ENCODE measurements around the gene IGSF9B.

Gene IGSF9B

DNA sequence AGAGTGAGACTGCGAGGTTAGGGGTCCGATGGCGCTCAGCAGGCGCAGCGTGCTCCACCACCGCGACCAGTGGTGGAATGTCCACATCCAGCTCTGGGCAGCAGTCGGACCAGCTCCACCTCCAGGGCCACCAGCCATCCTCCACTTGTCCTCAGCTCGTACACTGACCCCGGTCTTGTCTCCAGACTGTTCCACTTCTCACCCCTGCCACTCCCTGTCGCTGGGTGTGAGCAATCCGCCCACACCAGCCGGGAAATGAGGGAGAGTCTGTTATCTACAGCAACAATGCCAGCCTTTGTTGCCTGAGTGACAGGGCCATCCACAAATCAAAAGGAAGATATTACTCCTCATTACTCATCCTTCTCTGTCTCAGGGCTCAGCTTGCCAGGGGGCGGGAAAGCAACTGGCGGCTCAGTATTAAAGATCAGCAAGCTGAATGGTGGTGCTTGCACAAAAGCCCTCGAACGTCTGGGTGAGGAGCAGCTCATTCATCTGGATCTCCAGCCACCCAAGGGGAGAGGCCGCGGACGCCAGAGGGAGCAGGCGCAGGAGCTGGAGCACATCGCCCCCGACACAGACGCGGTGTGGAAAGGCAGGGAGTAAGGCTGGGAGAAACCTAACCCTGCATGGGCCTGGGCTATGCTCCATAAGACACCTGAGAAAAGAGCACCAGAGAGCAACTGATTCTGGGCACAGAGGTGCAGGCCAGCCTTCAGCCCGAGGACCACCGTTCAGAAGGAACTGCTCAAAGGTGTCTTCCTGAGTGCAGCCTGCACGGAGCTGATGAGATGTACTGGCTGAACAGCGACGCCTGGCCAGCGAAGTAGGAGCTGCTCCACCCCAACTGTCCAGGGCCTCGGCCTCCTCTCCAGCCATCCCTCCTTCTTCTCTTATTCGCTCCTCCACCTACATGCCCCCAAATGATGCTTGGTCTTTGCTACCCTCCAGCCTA is 21.9 kb downstream of the IGSF9B start:
- no peak for DNase-seq

DNA sequence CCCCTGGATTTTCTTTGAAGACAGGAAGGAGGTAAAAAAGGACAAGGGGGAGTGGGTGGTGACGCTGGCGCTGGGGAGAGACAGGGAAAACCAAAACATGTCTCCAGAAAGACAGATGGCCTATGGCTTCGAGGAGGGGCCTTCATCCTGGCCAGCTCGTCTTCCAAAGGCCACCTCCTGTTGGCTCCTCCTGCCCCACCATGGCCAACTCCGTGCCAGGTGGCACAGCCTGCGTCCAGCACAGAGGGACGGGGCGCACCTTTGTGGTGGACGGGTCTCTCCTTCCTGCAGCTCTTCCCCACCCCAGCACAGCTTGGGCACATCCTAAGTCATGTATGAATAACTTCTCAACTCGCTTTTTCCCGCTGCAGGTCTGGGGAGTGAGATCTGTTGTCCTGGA is 22.7 kb downstream of the IGSF9B start:
- DNase-seq, result no peak

DNA sequence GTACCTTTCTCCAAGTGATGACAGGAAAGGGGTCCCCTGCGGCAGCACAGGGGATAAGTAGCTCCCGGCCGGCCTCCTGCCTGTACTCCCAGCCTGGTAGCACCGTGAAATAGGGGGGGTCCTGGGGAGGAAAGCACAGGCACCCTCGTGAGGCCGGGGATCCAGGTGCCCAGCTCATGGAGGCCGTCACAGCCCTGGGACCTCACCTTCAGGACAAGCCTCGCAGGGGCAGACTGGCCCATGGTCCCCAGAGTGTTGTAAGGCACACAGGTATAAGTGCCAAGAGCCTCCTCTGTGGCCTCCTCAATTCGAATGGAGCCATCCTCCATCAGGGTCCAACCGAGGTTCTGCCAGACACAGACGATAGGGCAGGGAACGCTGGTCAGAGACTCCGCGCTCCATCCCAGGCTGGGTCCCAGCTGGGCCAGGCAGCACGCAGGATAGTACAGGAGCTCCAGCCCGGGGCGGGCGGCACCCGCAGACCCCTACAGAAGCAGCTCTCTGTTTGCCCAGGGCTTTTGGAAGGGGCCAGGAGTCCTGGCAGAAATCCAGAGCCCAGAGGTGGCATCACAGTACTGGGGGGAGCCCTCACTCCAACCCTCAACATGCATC is 25.2 kb downstream of the IGSF9B start:
- no peak for DNase-seq

- no peak for DNase-seq
These were observed 25.9 kb downstream of the IGSF9B start for GRCh38 chr11:133930767-133931448.

DNA sequence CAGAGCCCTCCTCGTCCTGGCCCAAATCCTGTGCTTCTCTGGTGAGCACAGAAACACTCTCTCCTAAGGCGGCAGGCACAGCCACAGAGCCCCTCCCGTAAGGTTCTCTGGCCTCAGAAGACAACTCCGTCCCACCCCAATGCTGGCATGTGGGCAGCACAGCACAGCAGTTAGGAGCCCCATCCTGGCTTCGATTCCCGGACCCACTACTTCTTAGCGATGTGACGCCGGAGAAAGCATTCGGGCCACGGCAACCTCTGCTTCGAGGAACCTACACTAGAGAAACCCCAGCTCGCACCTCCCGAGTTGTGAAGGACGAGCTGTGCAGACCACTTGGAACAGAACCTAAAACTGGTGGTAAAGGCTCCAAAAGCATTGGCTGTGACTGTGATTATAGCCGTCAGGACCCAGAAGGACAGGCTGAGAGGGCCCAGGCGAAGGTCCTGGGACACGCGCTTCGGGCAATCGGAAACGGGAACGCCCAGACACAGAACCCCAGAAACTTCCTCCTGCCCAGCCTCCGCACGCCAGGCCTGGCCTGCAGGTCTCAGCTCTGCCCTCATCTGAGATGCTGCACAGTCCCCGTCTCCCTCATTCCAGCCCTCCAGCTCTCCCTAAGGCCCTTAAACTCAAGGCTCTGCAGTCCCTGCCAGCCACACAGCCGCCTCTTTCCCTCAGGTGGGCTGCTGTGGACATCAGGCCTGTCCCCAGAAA is 26.6 kb downstream of the IGSF9B start:
- no peak for DNase-seq

GRCh38 chr11:133929401-133930052 is 27.2 kb downstream of the IGSF9B start:
- DNase-seq, result no peak

DNA sequence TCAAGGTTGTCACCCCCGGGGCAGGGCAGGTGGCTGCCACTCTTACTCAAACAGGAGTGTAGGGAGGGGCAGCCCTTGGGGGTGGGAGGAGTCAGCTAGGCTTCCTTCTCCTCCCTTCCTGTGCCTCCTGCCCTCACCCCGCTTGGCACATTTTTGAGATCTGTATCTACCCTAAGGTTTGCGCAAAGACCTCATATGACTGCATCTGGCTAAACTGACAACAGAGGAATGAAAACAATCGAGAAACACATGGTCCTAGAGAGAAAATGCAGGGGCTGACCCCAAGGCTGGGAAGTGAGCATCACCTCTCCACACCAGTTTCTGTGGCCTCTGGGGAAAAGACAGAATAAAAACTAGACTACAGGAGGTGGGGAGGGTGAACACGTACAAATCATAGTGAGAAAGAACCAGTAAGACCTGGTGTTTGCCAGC is 28.1 kb downstream of the IGSF9B start:
- peak; percentile 83 for DNase-seq

- peak; percentile 89 for DNase-seq
These were observed 28.8 kb downstream of the IGSF9B start for GRCh38 chr11:133927690-133928627.

DNA sequence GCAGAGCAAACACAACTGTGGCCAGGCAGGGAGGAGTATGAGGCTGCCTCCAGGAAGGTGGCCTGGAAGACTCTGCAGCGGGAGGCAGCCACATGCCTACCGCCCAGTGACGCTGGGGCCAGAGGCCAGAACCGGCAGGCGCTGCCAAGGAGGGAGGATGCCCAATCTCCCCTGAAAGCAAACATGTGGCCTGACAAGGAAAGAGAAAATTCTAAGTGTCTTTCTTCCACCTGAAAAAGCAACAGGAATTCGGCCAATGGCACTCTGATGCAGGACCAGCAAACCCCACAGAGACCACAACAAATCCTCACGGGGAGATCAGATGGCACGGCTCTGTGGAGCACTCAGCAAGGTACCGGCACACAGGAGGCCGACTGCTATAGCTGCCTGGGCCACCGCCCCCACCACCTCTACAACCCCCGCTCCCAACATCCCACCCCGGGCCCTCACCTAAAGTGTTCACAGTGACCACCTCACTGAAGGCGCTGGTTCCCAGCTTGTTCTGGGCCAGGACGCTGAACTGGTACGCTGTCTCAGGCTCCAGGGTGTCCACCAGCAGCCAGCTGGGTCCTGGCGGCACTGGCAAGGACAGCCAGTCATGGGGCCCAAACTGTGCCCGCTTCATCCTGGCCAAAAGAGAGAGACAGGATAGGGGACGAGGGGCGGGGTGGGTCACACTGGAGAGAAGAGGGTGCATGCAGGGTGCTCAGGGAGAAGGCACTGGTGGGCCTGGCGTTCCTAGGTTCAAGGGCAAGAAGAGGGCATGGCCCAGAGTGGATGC is 30.1 kb downstream of the IGSF9B start:
- no peak for DNase-seq

GRCh38 chr11:133925756-133926155 is 31.0 kb downstream of the IGSF9B start:
- DNase-seq, result no peak

DNA sequence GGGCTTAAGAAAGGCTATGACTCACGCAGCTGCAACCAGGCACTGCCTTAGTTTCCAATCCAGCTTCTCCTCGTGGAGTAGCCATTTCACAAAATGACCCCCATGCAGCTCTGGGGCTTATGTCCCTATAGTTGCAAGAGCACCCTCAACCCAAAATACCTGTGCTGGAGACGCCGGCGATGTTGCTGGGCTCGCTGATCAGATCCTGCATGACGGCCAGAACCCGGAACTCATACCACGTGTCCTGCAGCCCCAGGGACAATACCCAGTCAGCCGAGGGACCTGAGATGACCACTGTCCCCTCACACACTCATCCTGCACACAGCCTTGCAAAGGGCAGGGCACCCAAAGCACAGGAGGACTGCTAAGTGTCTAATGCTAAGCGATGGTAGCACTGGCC is 32.1 kb downstream of the IGSF9B start:
- no peak for DNase-seq

DNA sequence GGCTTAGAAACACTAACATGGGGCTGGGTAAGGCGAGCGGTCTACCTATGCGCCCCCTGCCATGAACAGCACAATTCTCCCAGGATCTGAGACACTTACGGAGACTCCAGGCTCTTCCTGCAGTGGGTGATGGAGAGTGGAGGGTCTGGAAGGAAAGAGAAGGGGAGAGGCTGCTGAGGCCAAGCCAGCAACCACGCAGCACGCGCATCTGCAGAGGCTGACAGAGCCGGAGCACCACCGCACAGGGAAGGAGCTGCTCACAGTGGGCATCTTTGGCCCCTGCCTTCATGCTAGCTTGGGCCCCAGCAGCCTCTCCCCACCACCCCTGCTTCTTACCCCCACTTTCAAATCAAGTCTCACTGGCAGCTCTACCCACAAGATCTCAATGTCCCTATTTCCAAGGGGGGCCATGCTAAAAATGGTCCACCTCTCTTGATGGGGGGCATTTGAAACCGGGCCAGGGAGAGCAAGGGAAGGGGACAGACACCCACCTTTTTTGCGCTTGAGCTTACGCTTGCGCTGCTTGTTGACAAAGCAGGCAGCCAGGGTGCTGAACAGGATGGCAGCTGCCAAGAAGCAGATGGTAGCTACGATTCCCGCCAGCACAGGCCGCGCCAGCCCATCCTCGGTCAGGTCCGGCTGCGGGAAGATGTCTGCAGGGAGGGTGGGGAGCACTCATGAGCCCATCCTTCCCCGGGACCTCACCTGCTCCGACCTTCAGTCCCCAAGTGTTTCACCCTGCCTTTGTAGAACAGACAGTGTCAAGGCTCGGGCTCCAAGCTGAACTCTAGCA is 34.5 kb downstream of the IGSF9B start:
- no peak for DNase-seq

DNA sequence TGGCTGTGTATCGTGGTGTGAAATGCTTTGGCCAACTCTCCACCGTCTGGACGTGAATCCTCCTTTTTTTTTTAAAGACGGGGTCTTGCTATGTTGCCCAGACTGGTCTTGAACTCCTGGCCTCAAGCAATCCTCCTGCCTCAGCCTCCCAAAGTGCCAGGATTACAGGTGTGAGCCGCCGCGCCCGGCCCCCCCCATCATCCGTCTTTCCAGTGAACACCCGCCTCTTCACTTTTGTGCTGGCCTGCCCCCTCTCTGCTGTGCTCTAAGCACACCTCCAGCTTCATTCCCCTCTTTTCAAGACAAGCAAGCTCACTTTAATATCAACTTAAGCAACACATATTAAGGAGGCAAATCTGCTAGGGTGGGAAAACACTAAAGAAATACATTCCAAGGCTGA is 35.3 kb downstream of the IGSF9B start:
- no peak for DNase-seq

- no peak for DNase-seq
These were observed 35.7 kb downstream of the IGSF9B start for GRCh38 chr11:133921026-133921425.

DNA sequence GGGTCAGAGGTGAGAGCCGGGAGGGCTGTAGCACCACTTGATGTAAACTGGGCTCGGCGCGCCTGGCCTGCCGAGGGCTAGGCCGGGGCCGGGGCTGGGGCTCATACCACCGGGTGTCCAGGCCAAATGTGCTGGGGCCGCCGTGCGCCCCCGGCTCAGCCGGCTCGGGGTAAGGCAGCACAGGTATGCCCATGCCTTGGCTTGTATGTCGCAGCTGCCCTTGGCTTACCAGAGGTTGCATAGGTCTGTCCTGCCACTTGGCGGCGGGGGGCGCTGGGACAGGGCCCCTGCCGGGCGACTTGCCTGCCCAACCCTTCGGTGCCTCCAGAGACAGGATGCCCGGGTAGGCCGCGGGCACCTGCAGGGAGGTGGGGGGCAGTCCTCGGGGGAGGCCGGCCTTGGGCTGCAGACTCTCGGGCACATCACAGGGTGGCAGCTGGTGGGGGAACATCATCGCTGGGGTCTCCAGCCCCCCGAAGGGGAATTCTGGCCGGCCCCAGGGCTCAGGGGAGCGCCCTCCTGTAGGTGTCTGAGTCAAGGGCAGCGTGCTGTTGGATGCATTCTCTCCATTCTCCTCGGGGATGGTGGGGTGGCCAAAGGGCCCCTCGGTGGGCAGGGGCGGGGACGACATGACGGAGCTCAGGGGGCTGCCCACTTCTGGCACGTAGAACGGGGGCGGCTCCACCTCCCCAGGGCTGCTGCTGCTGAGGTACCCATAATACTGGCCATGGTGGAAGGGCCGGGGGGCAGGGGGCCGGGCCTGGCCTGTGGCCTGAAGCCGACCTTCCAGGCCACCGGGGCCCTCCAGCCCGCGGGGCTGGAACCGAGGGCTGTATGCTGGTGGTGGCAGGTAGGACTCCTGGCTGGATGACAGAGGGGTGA is 36.4 kb downstream of the IGSF9B start:
- DNase-seq, result no peak

DNA sequence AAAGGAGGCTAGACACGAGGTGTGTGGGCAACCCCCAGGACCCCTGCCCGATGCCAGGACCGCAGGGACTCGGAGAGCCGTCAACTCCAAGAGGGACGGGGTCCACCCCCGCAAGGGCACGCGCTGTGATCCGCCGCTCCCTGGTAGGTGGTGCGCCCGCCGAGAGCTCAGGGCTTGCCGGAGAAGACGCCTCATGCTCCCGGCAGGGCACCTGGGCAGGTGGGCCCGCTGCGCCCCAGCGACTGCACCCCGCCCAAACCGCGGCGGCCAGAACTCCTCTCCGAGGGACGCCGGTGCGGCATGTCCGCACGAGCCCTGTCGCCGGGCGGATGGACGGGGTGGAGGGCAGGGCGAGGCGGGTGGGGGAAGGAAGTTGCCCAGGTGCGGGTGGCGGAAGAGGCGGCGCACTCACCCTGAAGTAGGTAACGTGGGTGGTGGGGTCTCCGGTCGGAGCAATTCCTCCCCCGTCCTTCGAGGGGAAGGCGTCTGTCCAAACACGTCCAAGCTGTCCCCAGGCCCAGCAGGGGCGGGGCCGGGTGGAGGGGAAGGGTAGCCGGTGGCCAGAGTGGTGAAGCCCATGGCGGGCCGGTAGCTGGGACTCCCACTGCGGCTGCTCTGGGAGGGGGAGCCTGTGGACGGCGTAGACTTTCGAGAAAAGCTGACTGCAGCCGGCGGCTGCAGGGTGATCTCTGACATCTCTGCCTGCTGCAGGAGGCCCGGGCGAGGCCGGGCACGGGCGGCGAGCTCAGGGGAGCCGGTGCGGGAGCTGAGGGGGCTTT is 37.2 kb downstream of the IGSF9B start:
- DNase-seq, result peak; percentile 70

DNA sequence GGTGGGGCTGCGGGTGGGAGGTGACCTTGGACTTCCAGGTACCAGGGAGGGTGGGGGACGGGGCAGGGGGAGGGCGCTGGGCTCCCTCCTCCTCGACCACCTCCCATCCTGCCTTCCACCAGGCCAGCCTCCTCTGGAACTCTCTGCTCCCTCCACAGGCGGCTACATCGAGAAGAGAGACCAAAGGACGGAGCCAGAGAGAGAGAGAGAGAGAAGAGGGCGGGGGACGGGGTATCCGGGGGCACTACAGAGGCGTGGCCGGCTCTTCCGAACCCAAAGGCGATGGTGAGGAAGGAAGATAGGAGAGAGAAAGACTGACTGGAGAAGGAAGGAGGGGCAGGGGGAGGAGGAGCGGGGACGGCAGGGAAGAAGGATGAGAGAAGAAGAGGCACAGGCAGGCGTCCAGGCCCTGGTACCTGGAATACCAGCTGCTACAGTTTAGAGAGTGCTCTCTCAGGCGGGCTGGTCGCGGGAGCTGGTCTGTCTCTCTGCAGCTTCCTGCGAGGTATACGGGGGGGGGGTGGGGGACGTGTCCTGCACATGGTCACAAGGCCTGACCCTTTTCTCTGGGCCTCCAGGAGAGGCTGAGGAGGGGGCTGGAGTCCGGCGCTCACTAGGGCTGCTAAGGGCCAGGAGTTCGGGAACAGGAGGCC is 38.0 kb downstream of the IGSF9B start:
- DNase-seq, result no peak

Measured in activated effector memory CD4-positive, alpha-beta T cell treated with anti-CD3 and anti-CD28 coated beads, Interleukin-2, amount 50 U/mL, for 16 hours (primary cell).